SK-N-SH treated with all-trans-retinoic acid at 6 μM for 48 hours (cell line): ENCODE results near the gene RERE.

Experiments
- ISL1 ChIP-seq: fragments of 250-450 bp; sonication (Bioruptor Pico); IDR thresholded peaks from 2 replicates; pipeline ENCODE4 v2.1.2; 2022; ENCODE audit warnings: mild to moderate bottlenecking, moderate library complexity
- OSR1 ChIP-seq: fragments of 250-450 bp; sonication (Bioruptor Pico); IDR thresholded peaks from 2 replicates; pipeline ENCODE4 v1.8.0; 2022; ENCODE audit warnings: moderate library complexity, mild to moderate bottlenecking, inconsistent platforms
- PPARA ChIP-seq: fragments of 250-450 bp; sonication (Bioruptor Pico); IDR thresholded peaks from 2 replicates; pipeline ENCODE4 v1.5.0; 2020; ENCODE audit warnings: mild to moderate bottlenecking, borderline replicate concordance
- TOX ChIP-seq: fragments of 250-450 bp; sonication (Bioruptor Pico); IDR thresholded peaks from 2 replicates; pipeline ENCODE4 v1.8.0; 2021; ENCODE audit warnings: mild to moderate bottlenecking, moderate library complexity, borderline replicate concordance
- TF ChIP-seq, protein P1 (sequence below): fragments of 250-450 bp; sonication (Bioruptor Pico); IDR thresholded peaks from 2 replicates; pipeline ENCODE4 v1.5.0; 2020; ENCODE audit warnings: mild to moderate bottlenecking, moderate library complexity
- TF ChIP-seq, protein P2 (sequence below): fragments of 250-450 bp; sonication (Bioruptor Pico); IDR thresholded peaks from 2 replicates; pipeline ENCODE4 v1.8.0; 2020; ENCODE audit warnings: mild to moderate bottlenecking, moderate library complexity, borderline replicate concordance

DNA sequence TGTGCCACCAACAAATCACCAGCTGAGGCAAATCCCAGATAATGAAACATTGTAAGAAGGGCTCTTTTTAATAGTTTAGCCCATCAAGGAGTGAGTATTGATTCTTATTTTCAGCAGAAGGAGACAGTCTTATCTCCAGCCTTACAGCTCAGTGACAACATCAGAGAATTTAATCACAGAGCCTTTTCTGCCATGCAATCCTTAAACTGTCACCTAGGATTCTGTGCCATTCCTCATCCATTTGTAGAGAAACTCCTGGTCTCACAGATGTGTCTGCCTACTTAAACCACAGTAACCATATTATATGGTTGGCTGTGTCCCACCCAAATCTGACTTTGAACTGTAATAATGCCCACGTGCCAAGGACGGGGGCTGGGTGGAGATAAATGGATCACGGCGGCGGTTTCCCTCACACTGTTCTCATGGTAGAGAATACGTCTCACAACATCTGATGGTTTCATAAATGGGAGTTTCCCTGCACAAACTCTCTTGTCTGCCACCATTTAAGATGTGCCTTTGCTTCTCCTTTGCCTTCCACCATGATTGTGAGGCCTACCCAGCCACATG, 217.7 kb downstream of the RERE start:
- TF ChIP-seq, protein P1, sequence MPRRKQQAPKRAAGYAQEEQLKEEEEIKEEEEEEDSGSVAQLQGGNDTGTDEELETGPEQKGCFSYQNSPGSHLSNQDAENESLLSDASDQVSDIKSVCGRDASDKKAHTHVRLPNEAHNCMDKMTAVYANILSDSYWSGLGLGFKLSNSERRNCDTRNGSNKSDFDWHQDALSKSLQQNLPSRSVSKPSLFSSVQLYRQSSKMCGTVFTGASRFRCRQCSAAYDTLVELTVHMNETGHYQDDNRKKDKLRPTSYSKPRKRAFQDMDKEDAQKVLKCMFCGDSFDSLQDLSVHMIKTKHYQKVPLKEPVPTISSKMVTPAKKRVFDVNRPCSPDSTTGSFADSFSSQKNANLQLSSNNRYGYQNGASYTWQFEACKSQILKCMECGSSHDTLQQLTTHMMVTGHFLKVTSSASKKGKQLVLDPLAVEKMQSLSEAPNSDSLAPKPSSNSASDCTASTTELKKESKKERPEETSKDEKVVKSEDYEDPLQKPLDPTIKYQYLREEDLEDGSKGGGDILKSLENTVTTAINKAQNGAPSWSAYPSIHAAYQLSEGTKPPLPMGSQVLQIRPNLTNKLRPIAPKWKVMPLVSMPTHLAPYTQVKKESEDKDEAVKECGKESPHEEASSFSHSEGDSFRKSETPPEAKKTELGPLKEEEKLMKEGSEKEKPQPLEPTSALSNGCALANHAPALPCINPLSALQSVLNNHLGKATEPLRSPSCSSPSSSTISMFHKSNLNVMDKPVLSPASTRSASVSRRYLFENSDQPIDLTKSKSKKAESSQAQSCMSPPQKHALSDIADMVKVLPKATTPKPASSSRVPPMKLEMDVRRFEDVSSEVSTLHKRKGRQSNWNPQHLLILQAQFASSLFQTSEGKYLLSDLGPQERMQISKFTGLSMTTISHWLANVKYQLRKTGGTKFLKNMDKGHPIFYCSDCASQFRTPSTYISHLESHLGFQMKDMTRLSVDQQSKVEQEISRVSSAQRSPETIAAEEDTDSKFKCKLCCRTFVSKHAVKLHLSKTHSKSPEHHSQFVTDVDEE = no peak
- TF ChIP-seq ISL1 (CRISPR knock-in tag) = no peak
- TF ChIP-seq, protein P2, sequence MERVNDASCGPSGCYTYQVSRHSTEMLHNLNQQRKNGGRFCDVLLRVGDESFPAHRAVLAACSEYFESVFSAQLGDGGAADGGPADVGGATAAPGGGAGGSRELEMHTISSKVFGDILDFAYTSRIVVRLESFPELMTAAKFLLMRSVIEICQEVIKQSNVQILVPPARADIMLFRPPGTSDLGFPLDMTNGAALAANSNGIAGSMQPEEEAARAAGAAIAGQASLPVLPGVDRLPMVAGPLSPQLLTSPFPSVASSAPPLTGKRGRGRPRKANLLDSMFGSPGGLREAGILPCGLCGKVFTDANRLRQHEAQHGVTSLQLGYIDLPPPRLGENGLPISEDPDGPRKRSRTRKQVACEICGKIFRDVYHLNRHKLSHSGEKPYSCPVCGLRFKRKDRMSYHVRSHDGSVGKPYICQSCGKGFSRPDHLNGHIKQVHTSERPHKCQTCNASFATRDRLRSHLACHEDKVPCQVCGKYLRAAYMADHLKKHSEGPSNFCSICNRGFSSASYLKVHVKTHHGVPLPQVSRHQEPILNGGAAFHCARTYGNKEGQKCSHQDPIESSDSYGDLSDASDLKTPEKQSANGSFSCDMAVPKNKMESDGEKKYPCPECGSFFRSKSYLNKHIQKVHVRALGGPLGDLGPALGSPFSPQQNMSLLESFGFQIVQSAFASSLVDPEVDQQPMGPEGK (CRISPR knock-in tag) = no peak
- no peak for TF ChIP-seq OSR1 (CRISPR knock-in tag)
- no peak for TF ChIP-seq PPARA (CRISPR knock-in tag)
- no peak for TF ChIP-seq TOX (CRISPR knock-in tag)
